ENCODE data around the gene MPPED1. TPM values are rescaled to one million over a fixed set of nuclear protein-coding genes. Genes with fewer than 3 reads are reported as not detected.

The MPPED1 gene
- polyA plus RNA-seq, 1 donor = 0.61 TPM

DNA sequence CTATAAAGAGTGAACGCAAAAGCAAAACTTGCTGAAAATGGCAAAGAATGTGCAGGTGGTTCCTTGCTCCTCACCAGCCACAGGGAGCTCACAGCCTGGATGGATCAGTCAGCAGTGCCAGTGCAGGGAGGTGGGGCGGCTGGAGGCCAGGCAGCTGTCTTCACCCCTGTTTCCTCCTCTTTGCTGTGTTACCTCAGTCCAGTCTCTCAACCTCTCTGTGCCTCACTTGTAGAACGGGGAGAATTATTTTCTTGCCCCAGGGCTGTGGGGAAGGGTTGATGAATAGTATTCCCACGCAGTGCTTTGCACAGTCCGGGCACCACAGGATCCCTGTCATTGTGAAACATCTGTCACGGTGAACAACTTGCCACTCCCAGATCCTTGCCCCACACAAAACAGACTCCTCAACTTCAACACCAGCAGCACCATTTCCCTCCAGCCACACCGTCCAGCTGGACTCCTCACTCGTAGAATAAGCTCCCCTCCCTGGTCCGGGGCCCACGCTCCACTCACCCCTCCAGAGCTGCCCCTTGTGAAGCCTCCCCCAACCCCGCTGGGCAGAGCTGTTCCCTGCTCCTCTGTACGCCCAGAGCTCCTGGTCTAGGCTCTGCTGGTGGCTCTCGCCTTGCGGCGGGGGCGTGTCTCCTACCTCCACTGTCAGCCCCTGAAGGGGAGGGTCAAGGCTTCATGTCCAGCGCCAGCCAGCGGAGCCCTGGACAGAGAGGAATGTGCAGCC lies 27.7 kb downstream of the MPPED1 start:
- Histone ChIP-seq H3K4me3 (ENCODE audit: low read length) (no peak overlapping the region), H3K9me3 (ENCODE audit: control insufficient read depth, low read depth, low read length) (no peaks in the 10 kb centered on the region), H3K36me3 (ENCODE audit: control insufficient read depth, insufficient read depth, low read length) (no peaks in the 10 kb centered on the region), H3K27me3 (ENCODE audit: control insufficient read depth, insufficient read depth, low read length) (no peaks in the 10 kb centered on the region), H3K4me1 (ENCODE audit: control insufficient read depth, insufficient read depth, low read length) (no peaks in the 10 kb centered on the region), H3K27ac (ENCODE audit: low read length) (no peak overlapping the region)
- no peak for DNase-seq
- 72% methylated on average over 2 of the region's 18 CpGs for WGBS (ENCODE audit: insufficient coverage, low lambda C conversion rate)

DNA sequence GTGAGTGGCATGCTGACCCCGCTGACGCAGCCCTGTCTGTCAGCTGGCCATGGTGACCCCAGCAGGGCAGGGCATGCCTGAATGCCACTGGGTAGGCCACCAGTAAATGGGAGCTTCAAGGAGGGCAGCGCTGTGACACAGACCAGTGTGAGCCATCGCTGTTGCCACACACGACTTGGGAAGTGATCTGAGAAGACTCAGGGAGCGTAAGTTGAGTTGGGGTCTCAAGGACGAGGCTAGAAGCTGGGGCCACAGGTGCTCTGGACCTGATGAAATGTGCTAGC lies 28.2 kb downstream of the MPPED1 start:
- no peaks in the 10 kb centered on the region for H3K9me3 ChIP-seq (ENCODE audit: control insufficient read depth, low read depth, low read length)

DNA sequence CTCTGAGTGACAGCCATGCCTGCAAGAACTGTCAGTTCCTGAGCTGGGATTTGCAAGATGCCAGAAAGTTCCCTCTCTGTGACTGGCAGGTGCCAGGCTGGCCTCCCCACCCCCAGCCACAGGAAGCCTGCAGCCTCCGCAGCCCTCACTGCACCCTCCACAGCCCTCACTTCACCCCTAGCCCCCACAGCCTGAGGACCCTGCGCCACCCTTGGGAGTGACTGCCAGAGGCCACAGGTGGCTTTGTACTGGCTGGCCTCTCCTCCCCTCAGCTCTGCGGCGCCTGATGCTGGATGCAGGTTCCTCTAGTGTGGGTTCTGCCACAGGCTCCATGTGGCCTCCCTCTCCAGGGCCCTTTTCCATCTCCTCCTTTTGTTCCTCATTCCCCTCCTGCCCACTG lies 28.7 kb downstream of the MPPED1 start:
- WGBS (ENCODE audit: insufficient coverage, low lambda C conversion rate) = no CpG with 5 or more reads among the region's 4 CpGs
- H3K9me3 ChIP-seq (ENCODE audit: control insufficient read depth, low read depth, low read length) = no peaks in the 10 kb centered on the region
- no peak overlapping the region for H3K27ac ChIP-seq (ENCODE audit: low read length)
- no peaks in the 10 kb centered on the region for H3K36me3 ChIP-seq (ENCODE audit: control insufficient read depth, insufficient read depth, low read length)
- no peaks in the 10 kb centered on the region for H3K27me3 ChIP-seq (ENCODE audit: control insufficient read depth, insufficient read depth, low read length)
- H3K4me3 ChIP-seq (ENCODE audit: low read length) = no peak overlapping the region
- DNase-seq = no peak
- H3K4me1 ChIP-seq (ENCODE audit: control insufficient read depth, insufficient read depth, low read length) = no peaks in the 10 kb centered on the region

More for the DNA sequence above, 28.2 kb downstream of the MPPED1 start:
- Histone ChIP-seq H3K27ac (ENCODE audit: low read length) (no peak overlapping the region), H3K4me3 (ENCODE audit: low read length) (no peak overlapping the region), H3K4me1 (ENCODE audit: control insufficient read depth, insufficient read depth, low read length) (no peaks in the 10 kb centered on the region), H3K27me3 (ENCODE audit: control insufficient read depth, insufficient read depth, low read length) (no peaks in the 10 kb centered on the region), H3K36me3 (ENCODE audit: control insufficient read depth, insufficient read depth, low read length) (no peaks in the 10 kb centered on the region)
- no CpG with 5 or more reads among the region's 7 CpGs for WGBS (ENCODE audit: insufficient coverage, low lambda C conversion rate)
- no peak for DNase-seq

DNA sequence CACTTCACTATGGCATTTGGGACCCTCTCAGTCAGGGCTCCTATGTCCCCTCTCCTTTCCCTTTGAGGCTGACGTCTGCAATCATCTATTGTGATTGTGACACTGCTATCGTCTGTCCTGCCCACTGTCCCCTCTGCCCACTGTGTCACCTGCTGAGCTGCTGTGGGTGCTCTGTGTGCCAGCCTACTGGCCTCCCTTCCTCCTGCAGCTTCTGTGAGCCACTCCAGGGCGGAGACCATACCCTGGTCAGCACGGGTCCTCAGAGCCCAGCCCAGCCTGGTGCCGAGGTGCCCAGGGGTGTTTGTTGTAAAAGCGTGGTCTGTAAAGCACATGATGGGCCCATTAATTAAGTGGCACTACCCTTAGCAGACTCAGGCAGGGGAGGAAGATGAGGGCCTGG lies 29.4 kb downstream of the MPPED1 start:
- Histone ChIP-seq H3K9me3 (ENCODE audit: control insufficient read depth, low read depth, low read length) (no peaks in the 10 kb centered on the region), H3K27me3 (ENCODE audit: control insufficient read depth, insufficient read depth, low read length) (no peaks in the 10 kb centered on the region), H3K4me1 (ENCODE audit: control insufficient read depth, insufficient read depth, low read length) (no peaks in the 10 kb centered on the region), H3K4me3 (ENCODE audit: low read length) (no peak overlapping the region), H3K27ac (ENCODE audit: low read length) (no peak overlapping the region), H3K36me3 (ENCODE audit: control insufficient read depth, insufficient read depth, low read length) (no peaks in the 10 kb centered on the region)
- WGBS (ENCODE audit: insufficient coverage, low lambda C conversion rate) = no CpG with 5 or more reads among the region's 6 CpGs
- no peak for DNase-seq

DNA sequence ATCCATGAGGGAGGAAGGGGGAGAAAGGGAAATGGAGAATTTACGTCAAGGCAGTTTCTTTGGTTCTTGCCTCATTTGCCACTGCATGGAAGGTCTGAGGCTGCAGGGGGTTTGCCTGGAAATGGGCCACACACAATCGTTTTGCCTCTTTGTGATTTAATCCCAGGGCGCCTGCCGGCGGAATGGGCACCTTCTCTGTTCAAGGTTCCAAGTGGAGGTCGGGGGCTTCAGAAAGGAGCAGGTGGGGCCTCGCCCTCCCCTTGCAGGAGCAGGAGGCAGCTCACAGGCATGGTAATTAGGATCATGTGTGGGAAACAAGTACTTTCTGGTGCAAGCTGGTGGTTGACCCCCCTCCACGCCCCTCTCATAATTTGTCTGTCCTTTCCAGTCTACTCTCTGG lies 29.9 kb downstream of the MPPED1 start:
- Histone ChIP-seq H3K27ac (ENCODE audit: low read length) (no peak overlapping the region), H3K36me3 (ENCODE audit: control insufficient read depth, insufficient read depth, low read length) (no peaks in the 10 kb centered on the region), H3K4me3 (ENCODE audit: low read length) (no peak overlapping the region), H3K9me3 (ENCODE audit: control insufficient read depth, low read depth, low read length) (no peaks in the 10 kb centered on the region), H3K4me1 (ENCODE audit: control insufficient read depth, insufficient read depth, low read length) (no peaks in the 10 kb centered on the region), H3K27me3 (ENCODE audit: control insufficient read depth, insufficient read depth, low read length) (no peaks in the 10 kb centered on the region)
- WGBS (ENCODE audit: insufficient coverage, low lambda C conversion rate) = no CpG with 5 or more reads among the region's 8 CpGs
- no peak for DNase-seq

DNA sequence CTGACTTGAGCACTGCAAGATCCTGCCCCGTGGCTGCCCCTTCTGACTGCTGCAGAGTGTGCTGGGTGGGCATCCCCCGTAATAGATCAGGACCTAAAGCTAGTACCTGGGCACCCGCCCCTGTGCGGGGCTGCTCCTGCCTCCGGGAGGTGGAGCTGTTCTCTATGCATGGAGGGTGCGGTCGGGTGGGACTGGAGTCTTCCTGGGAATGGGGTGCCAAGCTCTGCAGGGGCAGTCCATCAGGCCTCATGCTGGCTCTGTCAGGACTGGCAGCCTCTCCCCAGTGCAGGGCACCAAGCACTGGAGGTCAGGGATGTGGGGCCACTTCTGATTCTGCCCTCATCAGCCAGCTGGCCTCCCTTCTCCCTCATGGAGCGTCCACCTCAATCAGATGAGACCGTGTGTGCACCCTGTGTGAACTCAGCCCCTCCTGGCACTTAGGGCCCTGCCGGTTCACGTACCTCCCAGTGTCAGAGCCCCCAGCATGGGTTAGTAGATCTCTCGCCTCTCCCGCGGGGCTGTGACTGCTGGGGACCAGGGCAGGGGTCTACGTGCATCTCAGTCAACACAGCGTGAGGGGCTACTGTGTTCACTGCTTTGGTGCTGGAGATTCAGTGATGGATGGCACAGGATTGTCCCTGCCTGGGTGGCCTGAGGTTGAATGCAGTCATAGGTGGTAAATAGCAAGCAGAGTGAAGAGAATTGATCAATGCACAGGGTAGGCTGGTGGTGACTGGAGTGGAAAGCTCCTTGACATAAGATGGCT lies 30.8 kb downstream of the MPPED1 start:
- WGBS (ENCODE audit: insufficient coverage, low lambda C conversion rate) = no CpG with 5 or more reads among the region's 16 CpGs
- H3K36me3 ChIP-seq (ENCODE audit: control insufficient read depth, insufficient read depth, low read length) = no peaks in the 10 kb centered on the region
- DNase-seq = no peak
- H3K27me3 ChIP-seq (ENCODE audit: control insufficient read depth, insufficient read depth, low read length) = no peaks in the 10 kb centered on the region
- H3K27ac ChIP-seq (ENCODE audit: low read length) = no peak overlapping the region
- H3K4me3 ChIP-seq (ENCODE audit: low read length) = no peak overlapping the region
- H3K4me1 ChIP-seq (ENCODE audit: control insufficient read depth, insufficient read depth, low read length) = no peaks in the 10 kb centered on the region
- no peaks in the 10 kb centered on the region for H3K9me3 ChIP-seq (ENCODE audit: control insufficient read depth, low read depth, low read length)

DNA sequence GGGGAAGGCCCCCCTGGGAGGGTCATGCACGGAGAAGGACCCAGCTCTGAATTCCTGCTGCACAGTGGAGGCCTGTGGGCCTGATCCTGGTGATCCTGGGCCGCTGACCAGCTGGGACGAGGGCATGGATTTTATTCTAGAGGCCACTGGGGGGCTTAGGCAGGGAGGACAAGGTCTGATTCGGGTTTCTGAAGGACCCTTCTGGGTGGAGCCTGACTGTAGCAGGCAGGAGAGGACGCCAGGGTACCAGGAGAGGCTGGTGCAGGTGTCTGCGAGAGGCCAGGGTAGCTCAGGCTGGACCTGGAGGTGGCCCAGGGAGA lies 31.3 kb downstream of the MPPED1 start:
- Histone ChIP-seq H3K9me3 (ENCODE audit: control insufficient read depth, low read depth, low read length) (no peaks in the 10 kb centered on the region), H3K27ac (ENCODE audit: low read length) (no peak overlapping the region), H3K27me3 (ENCODE audit: control insufficient read depth, insufficient read depth, low read length) (no peaks in the 10 kb centered on the region), H3K4me1 (ENCODE audit: control insufficient read depth, insufficient read depth, low read length) (no peaks in the 10 kb centered on the region), H3K36me3 (ENCODE audit: control insufficient read depth, insufficient read depth, low read length) (no peaks in the 10 kb centered on the region), H3K4me3 (ENCODE audit: low read length) (no peak overlapping the region)
- DNase-seq = no peak
- WGBS (ENCODE audit: insufficient coverage, low lambda C conversion rate) = no CpG with 5 or more reads among the region's 6 CpGs

DNA sequence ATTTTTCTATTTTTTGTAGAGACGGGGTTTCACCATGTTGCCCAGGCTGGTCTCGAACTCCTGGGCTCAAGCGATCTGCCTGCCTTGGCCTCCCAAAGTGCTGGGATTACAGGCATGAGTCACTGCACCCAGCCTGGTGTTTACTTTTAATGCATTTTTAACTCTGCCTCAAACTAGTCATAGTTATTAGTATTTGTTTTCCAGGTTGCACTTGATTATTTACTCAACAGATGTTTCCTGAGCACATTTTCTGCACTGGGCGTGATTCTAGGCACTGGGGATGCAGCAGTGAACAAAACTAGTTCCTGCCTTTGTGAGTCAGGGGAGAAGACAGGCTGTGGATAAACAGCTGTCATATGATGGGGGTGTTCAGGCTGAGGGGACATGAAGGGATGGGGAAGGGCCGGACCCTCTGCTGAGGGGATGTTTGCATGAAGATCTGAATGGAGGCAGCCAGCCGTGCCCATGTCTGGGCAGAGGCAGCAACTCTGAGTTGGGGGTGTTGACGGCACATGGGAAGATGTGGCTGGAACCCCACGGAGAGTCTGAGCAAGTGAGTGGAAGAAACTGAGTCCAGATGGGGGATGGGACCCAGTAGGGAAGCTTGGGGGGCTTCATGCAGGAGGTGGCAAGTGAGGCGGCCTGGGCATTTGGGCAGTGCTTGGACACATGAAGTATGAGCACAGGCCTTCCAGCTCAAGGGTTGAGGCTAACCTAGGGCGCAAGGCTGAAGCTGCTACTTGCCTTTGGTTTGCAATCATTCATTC lies 34.4 kb downstream of the MPPED1 start:
- Histone ChIP-seq H3K27ac (ENCODE audit: low read length) (no peak overlapping the region), H3K36me3 (ENCODE audit: control insufficient read depth, insufficient read depth, low read length) (no peaks in the 10 kb centered on the region), H3K4me3 (ENCODE audit: low read length) (no peak overlapping the region), H3K9me3 (ENCODE audit: control insufficient read depth, low read depth, low read length) (no peaks in the 10 kb centered on the region), H3K27me3 (ENCODE audit: control insufficient read depth, insufficient read depth, low read length) (no peaks in the 10 kb centered on the region), H3K4me1 (ENCODE audit: control insufficient read depth, insufficient read depth, low read length) (no peaks in the 10 kb centered on the region)
- no CpG with 5 or more reads among the region's 10 CpGs for WGBS (ENCODE audit: insufficient coverage, low lambda C conversion rate)
- no peak for DNase-seq

DNA sequence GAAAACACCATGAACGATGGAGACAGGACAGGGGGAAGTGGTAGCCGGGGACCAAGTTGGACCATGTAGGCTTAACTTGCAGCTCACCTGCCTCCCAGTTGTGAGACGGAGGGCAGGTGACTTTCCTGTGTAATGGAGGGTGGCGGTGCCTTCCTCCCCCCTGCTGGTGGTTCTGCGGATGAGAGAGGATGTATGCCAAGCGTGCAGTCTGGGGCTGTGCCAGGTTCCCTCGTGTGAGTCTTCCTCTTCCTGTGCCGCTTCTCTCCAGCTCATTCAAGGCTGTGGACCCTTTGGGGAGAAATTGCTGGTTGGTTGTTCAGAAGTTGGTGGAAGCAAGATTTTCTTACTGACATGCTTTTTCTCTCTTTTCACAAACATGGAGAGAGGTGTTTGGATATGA lies 35.1 kb downstream of the MPPED1 start:
- Histone ChIP-seq H3K27me3 (ENCODE audit: control insufficient read depth, insufficient read depth, low read length) (no peaks in the 10 kb centered on the region), H3K4me3 (ENCODE audit: low read length) (no peak overlapping the region), H3K9me3 (ENCODE audit: control insufficient read depth, low read depth, low read length) (no peaks in the 10 kb centered on the region), H3K36me3 (ENCODE audit: control insufficient read depth, insufficient read depth, low read length) (no peaks in the 10 kb centered on the region), H3K4me1 (ENCODE audit: control insufficient read depth, insufficient read depth, low read length) (no peaks in the 10 kb centered on the region), H3K27ac (ENCODE audit: low read length) (no peak overlapping the region)
- no CpG with 5 or more reads among the region's 8 CpGs for WGBS (ENCODE audit: insufficient coverage, low lambda C conversion rate)
- DNase-seq = no peak

DNA sequence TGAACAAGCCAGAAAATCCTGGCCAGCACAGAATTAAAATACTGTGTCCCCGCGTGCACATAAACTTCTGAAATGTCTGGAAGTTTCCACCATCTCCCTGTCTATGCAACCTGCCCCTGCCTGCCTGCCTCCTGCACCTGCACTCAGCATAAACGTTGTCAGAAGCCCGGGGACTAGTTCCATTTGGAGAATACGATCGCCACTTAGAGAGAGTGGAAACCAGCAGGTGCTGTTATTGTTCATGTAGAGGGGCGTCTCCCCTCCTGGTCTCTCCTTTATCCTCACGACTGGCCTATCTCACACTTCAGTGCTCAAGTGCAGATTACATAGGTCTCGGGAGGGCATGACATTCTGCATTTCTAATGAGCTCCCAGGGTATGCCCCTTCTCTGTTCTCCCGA lies 35.6 kb downstream of the MPPED1 start:
- DNase-seq = no peak
- no peaks in the 10 kb centered on the region for H3K9me3 ChIP-seq (ENCODE audit: control insufficient read depth, low read depth, low read length)
- no peaks in the 10 kb centered on the region for H3K4me1 ChIP-seq (ENCODE audit: control insufficient read depth, insufficient read depth, low read length)
- WGBS (ENCODE audit: insufficient coverage, low lambda C conversion rate) = no CpG with 5 or more reads among the region's 10 CpGs
- H3K4me3 ChIP-seq (ENCODE audit: low read length) = no peak overlapping the region
- no peaks in the 10 kb centered on the region for H3K27me3 ChIP-seq (ENCODE audit: control insufficient read depth, insufficient read depth, low read length)
- H3K36me3 ChIP-seq (ENCODE audit: control insufficient read depth, insufficient read depth, low read length) = no peaks in the 10 kb centered on the region
- H3K27ac ChIP-seq (ENCODE audit: low read length) = no peak overlapping the region

All from large intestine (tissue), 3 donors.